Activated CD4-positive, alpha-beta T cell treated with anti-CD3 and anti-CD28 coated beads, Interleukin-2, amount 50 U/mL, for 48 hours (primary cell): ENCODE data around the gene PNPLA8.

Experiments
- DNase-seq, 2 experiments: peaks; one replicate each; pipeline ENCODE4 v3.0.0-alpha.2; 2020

The PNPLA8 gene

GRCh38 chr7:108434010-108434409, 91.9 kb downstream of the PNPLA8 start:
- no peak for DNase-seq

- no peak for DNase-seq
Measured at GRCh38 chr7:108431099-108431498, 94.8 kb downstream of the PNPLA8 start.

GRCh38 chr7:108430664-108431063, 95.3 kb downstream of the PNPLA8 start:
- DNase-seq = no peak

- DNase-seq = no peak
Measured at GRCh38 chr7:108427766-108428165, 98.2 kb downstream of the PNPLA8 start.

- DNase-seq = no peak
Measured at GRCh38 chr7:108425714-108426275, 100.1 kb downstream of the PNPLA8 start.

GRCh38 chr7:108424013-108424412, 101.9 kb downstream of the PNPLA8 start:
- no peak for DNase-seq

- no peak for DNase-seq
Measured at GRCh38 chr7:108423089-108423989, 102.6 kb downstream of the PNPLA8 start.

GRCh38 chr7:108421720-108422331, 104.1 kb downstream of the PNPLA8 start:
- no peak for DNase-seq
